H1 (cell line): Measurements from ENCODE around the gene SLC35G2. TPM values are rescaled to one million over a fixed set of nuclear protein-coding genes. Genes with fewer than 3 reads are reported as not detected.

Source experiments
- ASH2L ChIP-seq: fragments of 200-600, 300-600 bp; sonication (generic); IDR thresholded peaks from one replicate; pipeline ENCODE4 v1.7.1; 2017; ENCODE audit warnings: low read length
- CBX5 ChIP-seq: fragments of 300-800, 300-1000 bp; sonication (generic); IDR thresholded peaks from 2 replicates; pipeline ENCODE4 v1.7.1; 2016; ENCODE audit warnings: antibody characterized with exemption, low read length, low read depth
- CHD7 ChIP-seq: fragments of 300-600 bp; sonication (generic); IDR thresholded peaks from 2 replicates; pipeline ENCODE4 v1.7.1; 2012; ENCODE audit warnings: low read length, moderate library complexity, mild to moderate bottlenecking, inconsistent platforms; ENCODE audit not compliant: insufficient replicate concordance
- CREB1 ChIP-seq: IDR thresholded peaks from 2 replicates; pipeline ENCODE4 v1.6.1; 2012; ENCODE audit warnings: inconsistent platforms
- MAFK ChIP-seq: IDR thresholded peaks from 2 replicates; pipeline ENCODE4 v1.6.1; 2012; ENCODE audit warnings: low read depth, mild to moderate bottlenecking, improper control_type of control experiment, low read length
- MAX ChIP-seq: IDR thresholded peaks from 2 replicates; pipeline ENCODE4 v1.6.1; 2012; ENCODE audit warnings: inconsistent platforms
- NRF1 ChIP-seq: IDR thresholded peaks from 2 replicates; pipeline ENCODE4 v1.6.1; 2011; ENCODE audit warnings: mild to moderate bottlenecking, low read depth, low read length, improper control_type of control experiment
- POU5F1 ChIP-seq: IDR thresholded peaks from 2 replicates; pipeline ENCODE4 v1.6.1; 2011; ENCODE audit warnings: low read depth, mild to moderate bottlenecking, low read length, moderate library complexity
- SP2 ChIP-seq: IDR thresholded peaks from 2 replicates; pipeline ENCODE4 v1.6.1; 2012; ENCODE audit warnings: mild to moderate bottlenecking, low read length, inconsistent platforms
- TAF7 ChIP-seq: optimal IDR thresholded peaks from 2 replicates; pipeline ENCODE3; 2011; ENCODE audit warnings: low read depth, mild to moderate bottlenecking, inconsistent platforms, low read length, moderate library complexity, borderline replicate concordance
- polyA plus RNA-seq, 7 experiments: library from polyadenylated mRNA; depleted of rRNA in 3 of 7; stranded (reverse) in 5 of 7; unstranded in 2 of 7; fragments of >200 nt in 5 of 7; fragments of 200-250 nt in 2 of 7; gene quantifications; 1 replicate in 5 of 7; 2 replicates in 1 of 7; 4 replicates in 1 of 7; pipeline versions ENCODE4 v1.2.1 to v1.2.3, GENCODE V29; 2011 to 2013; ENCODE audit warnings: missing spikeins in 2 of 7, mixed read lengths in 2 of 7
- total RNA-seq: library from RNA; stranded (reverse); fragmentation: NEBNext Ultra II Directional; extraction: Animal tissue kit (Norgen Biotek cat#: 25700); gene quantifications from 2 replicates; pipeline ENCODE4 v1.2.1, GENCODE V29; 2021

SLC35G2 gene
- total and polyA plus RNA-seq, 2 of the 8 experiments (the other 6 are each of a cell fraction or from before 2014, with no cell fraction given): 5.2 to 6.4 TPM

DNA sequence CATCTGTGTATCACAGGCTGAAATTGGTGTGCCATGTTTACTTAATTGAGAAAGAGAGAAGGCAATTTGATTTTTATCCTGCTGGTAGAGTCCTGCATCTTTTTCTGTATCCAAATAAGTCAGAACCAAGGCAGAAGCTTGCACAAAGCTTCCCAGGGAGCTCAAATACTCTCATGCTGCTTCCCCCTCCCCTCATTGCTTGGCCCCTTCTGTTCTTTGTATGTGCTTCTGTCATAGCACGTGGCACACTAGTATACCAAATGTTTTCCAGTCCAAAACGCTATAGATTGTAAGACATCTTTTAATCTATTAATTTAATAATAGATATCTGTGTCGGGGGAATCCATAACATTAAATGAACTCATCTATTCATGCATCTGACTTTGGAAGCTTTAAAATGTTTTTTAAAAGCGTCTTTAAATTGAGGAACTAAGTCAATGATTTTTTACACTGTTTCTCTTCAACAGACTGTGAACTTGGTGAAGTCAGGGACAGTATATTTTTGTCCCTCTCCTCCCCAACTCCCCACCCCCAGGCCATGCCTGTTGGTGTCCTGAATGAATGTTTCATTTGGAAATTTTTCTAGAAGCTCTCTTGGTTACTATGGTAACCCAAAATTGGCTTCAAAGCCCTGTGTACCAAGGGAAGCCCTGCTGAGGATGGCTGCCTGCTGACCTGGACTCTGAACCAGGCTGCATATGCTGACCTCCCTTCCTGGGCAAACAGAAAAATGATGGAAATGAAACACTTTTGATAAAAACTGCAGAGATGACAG lies 26.2 kb upstream of the SLC35G2 start (continued):
- TF ChIP-seq CHD7 (no peak), MAX (no peak), MAFK (no peak), ASH2L (no peak), CBX5 (no peak), CREB1 (no peak), TAF7 (no peak), NRF1 (no peak), SP2 (no peak), POU5F1 (no peak)
